HEK293 (cell line): ENCODE results near the gene KCTD6.

Source experiments
- CTCF ChIA-PET: fragments of 350-600 bp; formaldehyde crosslinking; extraction: SDS; loops from one replicate; lab custom pipeline; 2021; ENCODE audit warnings: antibody characterized with exemption; lab: Yijun Ruan, JAX
- POLR2A ChIA-PET: fragments of 300-600 bp; formaldehyde crosslinking; extraction: SDS; loops from one replicate; lab custom pipeline; 2020; ENCODE audit warnings: antibody characterized with exemption, inconsistent platforms; lab: Yijun Ruan, JAX
- H3K27ac ChIP-seq: fragments of 200-500 bp; sonication (Bioruptor generic); 2 replicates; pipeline ENCODE4 v1.5.1; 2014; ENCODE audit warnings: low read depth, low read length, control low read depth, inconsistent platforms; ENCODE audit errors: extremely low read depth
- H3K36me3 ChIP-seq, 2 experiments: fragments of 200-500 bp in 1 of 2; sonication (Bioruptor generic) in 1 of 2; 1 replicate in 1 of 2; 2 replicates in 1 of 2; pipeline ENCODE4 v1.5.1; 2014 to 2017; ENCODE audit warnings: inconsistent platforms in 2 of 2, low read length in 2 of 2; ENCODE audit not compliant: control insufficient read depth in 2 of 2, insufficient read depth in 1 of 2
- H3K4me1 ChIP-seq: fragments of 200-500 bp; sonication (Bioruptor generic); 2 replicates; pipeline ENCODE4 v1.5.1; 2014; ENCODE audit warnings: mild to moderate bottlenecking, low read length, inconsistent platforms; ENCODE audit not compliant: control insufficient read depth, insufficient read depth
- H3K4me3 ChIP-seq: 2 replicates; pipeline ENCODE4 v1.5.1; 2011; ENCODE audit warnings: low read depth, mild to moderate bottlenecking, control low read depth, low read length, moderate library complexity
- H3K9me3 ChIP-seq: fragments of 200-500 bp; sonication (Bioruptor generic); 2 replicates; pipeline ENCODE4 v1.5.1; 2014; ENCODE audit warnings: low read depth, low read length, inconsistent platforms; ENCODE audit not compliant: control insufficient read depth, insufficient read depth
- KLF8 ChIP-seq: fragments of 450-650 bp; formaldehyde crosslinking; IDR thresholded peaks from 2 replicates; pipeline ENCODE4 v1.5.1; 2016; ENCODE audit warnings: missing biosample characterization, missing genetic modification characterization
- MYNN ChIP-seq: fragments of 450-650 bp; formaldehyde crosslinking; IDR thresholded peaks from 2 replicates; pipeline ENCODE4 v1.5.1; 2016; ENCODE audit warnings: missing biosample characterization, missing genetic modification characterization, borderline replicate concordance
- SETDB1 ChIP-seq: IDR thresholded peaks from one replicate; pipeline ENCODE4 v1.6.1; 2017; ENCODE audit warnings: mild to moderate bottlenecking, low read length, moderate library complexity, mixed read lengths; ENCODE audit not compliant: insufficient read length
- TCF7L2 ChIP-seq: IDR thresholded peaks from 2 replicates; pipeline ENCODE4 v1.6.1; 2011; ENCODE audit warnings: low read depth, mild to moderate bottlenecking, inconsistent platforms, low read length, moderate library complexity, borderline replicate concordance
- ZBTB1 ChIP-seq: fragments of 450-650 bp; formaldehyde crosslinking; IDR thresholded peaks from 2 replicates; pipeline ENCODE4 v1.5.1; 2016; ENCODE audit warnings: missing biosample characterization, missing genetic modification characterization
- ZNF157 ChIP-seq: fragments of 450-650 bp; formaldehyde crosslinking; IDR thresholded peaks from 2 replicates; pipeline ENCODE4 v1.5.1; 2016; ENCODE audit warnings: missing biosample characterization, missing genetic modification characterization
- ZNF16 ChIP-seq: fragments of 450-650 bp; formaldehyde crosslinking; IDR thresholded peaks from 2 replicates; pipeline ENCODE4 v1.5.1; 2016; ENCODE audit warnings: low read depth, missing biosample characterization, missing genetic modification characterization
- ZNF266 ChIP-seq: fragments of 450-650 bp; formaldehyde crosslinking; IDR thresholded peaks from 2 replicates; pipeline ENCODE4 v1.5.1; 2016; ENCODE audit warnings: missing biosample characterization, missing genetic modification characterization, low read depth
- ZNF501 ChIP-seq: fragments of 450-650 bp; formaldehyde crosslinking; IDR thresholded peaks from 2 replicates; pipeline ENCODE4 v1.5.1; 2016; ENCODE audit warnings: missing biosample characterization, missing genetic modification characterization
- ZNF555 ChIP-seq: fragments of 450-650 bp; formaldehyde crosslinking; conservative IDR thresholded peaks from 2 replicates; pipeline ENCODE4 v1.5.1; 2017; ENCODE audit warnings: missing biosample characterization, mild to moderate bottlenecking, missing genetic modification characterization, inconsistent platforms
- ZNF596 ChIP-seq: fragments of 450-650 bp; IDR thresholded peaks from 2 replicates; pipeline ENCODE4 v1.5.0; 2018; ENCODE audit warnings: missing biosample characterization, mild to moderate bottlenecking, missing genetic modification characterization, moderate library complexity
- ZNF621 ChIP-seq: fragments of 450-650 bp; formaldehyde crosslinking; IDR thresholded peaks from 2 replicates; pipeline ENCODE4 v1.5.1; 2017; ENCODE audit warnings: missing biosample characterization, missing genetic modification characterization
- ZNF629 ChIP-seq: fragments of 450-650 bp; formaldehyde crosslinking; IDR thresholded peaks from 2 replicates; pipeline ENCODE4 v1.5.1; 2017; ENCODE audit warnings: missing biosample characterization, missing genetic modification characterization
- ZNF785 ChIP-seq: fragments of 450-650 bp; formaldehyde crosslinking; IDR thresholded peaks from 2 replicates; pipeline ENCODE4 v1.5.1; 2016; ENCODE audit warnings: missing biosample characterization, missing genetic modification characterization
- TF ChIP-seq, protein P1 (sequence below): fragments of 450-650 bp; formaldehyde crosslinking; IDR thresholded peaks from 2 replicates; pipeline ENCODE4 v1.5.1; 2016; ENCODE audit warnings: missing biosample characterization, missing genetic modification characterization
- TF ChIP-seq, protein P2 (sequence below): fragments of 450-650 bp; formaldehyde crosslinking; IDR thresholded peaks from 2 replicates; pipeline ENCODE4 v1.5.1; 2016; ENCODE audit warnings: missing biosample characterization, missing genetic modification characterization
- TF ChIP-seq, protein P3 (sequence below): fragments of 450-650 bp; formaldehyde crosslinking; IDR thresholded peaks from 2 replicates; pipeline ENCODE4 v1.5.1; 2016; ENCODE audit warnings: missing biosample characterization, missing genetic modification characterization

Gene KCTD6

DNA sequence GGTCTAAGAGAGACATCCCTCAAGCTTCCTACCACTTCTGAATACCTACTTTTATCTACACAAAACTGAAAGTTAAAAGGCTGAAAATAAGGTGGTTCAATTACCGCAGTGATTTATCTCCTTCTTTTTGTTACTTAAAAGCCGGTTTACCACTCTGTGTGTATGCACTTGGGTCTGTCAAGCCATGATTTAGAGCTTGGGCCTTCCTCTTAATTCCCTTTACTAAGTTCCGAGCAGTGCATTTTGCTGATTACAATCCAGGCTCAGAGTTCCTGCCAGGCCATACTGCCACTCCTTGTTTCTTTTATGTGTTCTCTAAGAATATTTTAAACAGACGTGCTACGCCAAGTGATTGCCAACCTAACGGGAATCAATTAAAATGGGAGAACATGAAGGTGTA is 16.5 kb downstream of the KCTD6 start:
- TF ChIP-seq, protein P1, sequence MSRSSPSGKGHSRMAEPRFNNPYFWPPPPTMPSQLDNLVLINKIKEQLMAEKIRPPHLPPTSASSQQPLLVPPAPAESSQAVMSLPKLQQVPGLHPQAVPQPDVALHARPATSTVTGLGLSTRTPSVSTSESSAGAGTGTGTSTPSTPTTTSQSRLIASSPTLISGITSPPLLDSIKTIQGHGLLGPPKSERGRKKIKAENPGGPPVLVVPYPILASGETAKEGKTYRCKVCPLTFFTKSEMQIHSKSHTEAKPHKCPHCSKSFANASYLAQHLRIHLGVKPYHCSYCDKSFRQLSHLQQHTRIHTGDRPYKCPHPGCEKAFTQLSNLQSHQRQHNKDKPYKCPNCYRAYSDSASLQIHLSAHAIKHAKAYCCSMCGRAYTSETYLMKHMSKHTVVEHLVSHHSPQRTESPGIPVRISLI (tag by site-specific recombination), result no peak
- TF ChIP-seq, protein P2, sequence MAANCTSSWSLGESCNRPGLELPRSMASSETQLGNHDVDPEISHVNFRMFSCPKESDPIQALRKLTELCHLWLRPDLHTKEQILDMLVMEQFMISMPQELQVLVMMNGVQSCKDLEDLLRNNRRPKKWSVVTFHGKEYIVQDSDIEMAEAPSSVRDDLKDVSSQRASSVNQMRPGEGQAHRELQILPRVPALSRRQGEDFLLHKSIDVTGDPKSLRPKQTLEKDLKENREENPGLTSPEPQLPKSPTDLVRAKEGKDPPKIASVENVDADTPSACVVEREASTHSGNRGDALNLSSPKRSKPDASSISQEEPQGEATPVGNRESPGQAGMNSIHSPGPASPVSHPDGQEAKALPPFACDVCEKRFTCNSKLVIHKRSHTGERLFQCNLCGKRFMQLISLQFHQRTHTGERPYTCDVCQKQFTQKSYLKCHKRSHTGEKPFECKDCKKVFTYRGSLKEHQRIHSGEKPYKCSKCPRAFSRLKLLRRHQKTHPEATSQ, result no peak
- TF ChIP-seq ZNF266, result no peak
- TF ChIP-seq, protein P3, sequence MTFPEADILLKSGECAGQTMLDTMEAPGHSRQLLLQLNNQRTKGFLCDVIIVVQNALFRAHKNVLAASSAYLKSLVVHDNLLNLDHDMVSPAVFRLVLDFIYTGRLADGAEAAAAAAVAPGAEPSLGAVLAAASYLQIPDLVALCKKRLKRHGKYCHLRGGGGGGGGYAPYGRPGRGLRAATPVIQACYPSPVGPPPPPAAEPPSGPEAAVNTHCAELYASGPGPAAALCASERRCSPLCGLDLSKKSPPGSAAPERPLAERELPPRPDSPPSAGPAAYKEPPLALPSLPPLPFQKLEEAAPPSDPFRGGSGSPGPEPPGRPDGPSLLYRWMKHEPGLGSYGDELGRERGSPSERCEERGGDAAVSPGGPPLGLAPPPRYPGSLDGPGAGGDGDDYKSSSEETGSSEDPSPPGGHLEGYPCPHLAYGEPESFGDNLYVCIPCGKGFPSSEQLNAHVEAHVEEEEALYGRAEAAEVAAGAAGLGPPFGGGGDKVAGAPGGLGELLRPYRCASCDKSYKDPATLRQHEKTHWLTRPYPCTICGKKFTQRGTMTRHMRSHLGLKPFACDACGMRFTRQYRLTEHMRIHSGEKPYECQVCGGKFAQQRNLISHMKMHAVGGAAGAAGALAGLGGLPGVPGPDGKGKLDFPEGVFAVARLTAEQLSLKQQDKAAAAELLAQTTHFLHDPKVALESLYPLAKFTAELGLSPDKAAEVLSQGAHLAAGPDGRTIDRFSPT, result no peak
- no peak for TF ChIP-seq KLF8 (tag by site-specific recombination)
- TF ChIP-seq ZNF629 (tag by site-specific recombination), result no peak
- TF ChIP-seq ZNF157, result no peak
- no peak for TF ChIP-seq ZNF555 (tag by site-specific recombination)
- TF ChIP-seq TCF7L2, result no peak
- no peak for TF ChIP-seq ZNF785 (tag by site-specific recombination)
- TF ChIP-seq ZNF16 (tag by site-specific recombination), result no peak
- TF ChIP-seq ZBTB1 (tag by site-specific recombination), result no peak
- no peak for TF ChIP-seq ZNF596 (tag by site-specific recombination)
- no peak for TF ChIP-seq MYNN (tag by site-specific recombination)
- no peak for TF ChIP-seq SETDB1
- CTCF ChIA-PET, result interaction anchor here (0.9 kb wide), 1 partner anchor 23 kb away, joined by 3 read pairs; no protein-coding TSS in a partner anchor

DNA sequence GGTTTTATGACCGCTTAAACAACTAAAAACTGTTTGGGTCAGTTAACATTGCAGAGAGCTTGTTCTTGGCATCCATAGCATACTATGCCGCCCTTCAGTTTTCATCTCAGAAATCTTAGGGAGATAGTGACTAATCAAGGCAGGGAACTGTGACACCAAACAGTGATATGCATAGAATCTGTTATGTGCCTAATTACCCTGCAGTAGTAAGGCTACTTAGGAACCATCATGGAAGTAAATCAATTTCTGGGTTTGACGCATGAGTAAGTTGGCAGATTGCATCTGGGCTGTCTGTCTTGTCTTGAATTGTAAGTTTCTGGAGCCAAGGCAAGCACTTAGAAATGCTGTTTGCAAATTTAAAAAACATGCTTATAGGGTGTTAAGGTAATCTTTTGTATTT is 22.5 kb downstream of the KCTD6 start:
- H3K36me3 ChIP-seq, result no peaks in the 10 kb centered on the region
- no peak overlapping the region for H3K4me3 ChIP-seq
- TF ChIP-seq, protein P2, result no peak
- TF ChIP-seq ZNF621 (tag by site-specific recombination) (no peak), ZNF501 (tag by site-specific recombination) (no peak)
- no peak overlapping the region for H3K27ac ChIP-seq
- ChIA-PET CTCF (interaction anchor here (0.9 kb wide), 1 partner anchor 19 kb away, joined by 3 read pairs; no protein-coding TSS in a partner anchor), POLR2A (no interaction called here)
- no peaks in the 10 kb centered on the region for H3K9me3 ChIP-seq
- no peaks in the 10 kb centered on the region for H3K4me1 ChIP-seq

More for the DNA sequence above, 16.5 kb downstream of the KCTD6 start:
- Histone ChIP-seq H3K27ac (no peak overlapping the region), H3K4me3 (no peak overlapping the region), H3K9me3 (no peaks in the 10 kb centered on the region), H3K36me3 (no peaks in the 10 kb centered on the region), H3K4me1 (no peaks in the 10 kb centered on the region)
- POLR2A ChIA-PET, result no interaction called here
